GM21825 (cell line): ENCODE data around the gene B3GNT4.
"Not testable (repeated sequence)": the region's sequence is repeated elsewhere in the genome, so short reads cannot be mapped to it uniquely, and the experiment has no call there.

ENCODE experiments used
- ATAC-seq: cut with Tn5 transposase; IDR thresholded peaks from one replicate; pipeline ENCODE4 v1.9.1; 2021; ENCODE audit warnings: mild to moderate bottlenecking, moderate library complexity; ENCODE audit not compliant: unreplicated experiment

The B3GNT4 gene

DNA sequence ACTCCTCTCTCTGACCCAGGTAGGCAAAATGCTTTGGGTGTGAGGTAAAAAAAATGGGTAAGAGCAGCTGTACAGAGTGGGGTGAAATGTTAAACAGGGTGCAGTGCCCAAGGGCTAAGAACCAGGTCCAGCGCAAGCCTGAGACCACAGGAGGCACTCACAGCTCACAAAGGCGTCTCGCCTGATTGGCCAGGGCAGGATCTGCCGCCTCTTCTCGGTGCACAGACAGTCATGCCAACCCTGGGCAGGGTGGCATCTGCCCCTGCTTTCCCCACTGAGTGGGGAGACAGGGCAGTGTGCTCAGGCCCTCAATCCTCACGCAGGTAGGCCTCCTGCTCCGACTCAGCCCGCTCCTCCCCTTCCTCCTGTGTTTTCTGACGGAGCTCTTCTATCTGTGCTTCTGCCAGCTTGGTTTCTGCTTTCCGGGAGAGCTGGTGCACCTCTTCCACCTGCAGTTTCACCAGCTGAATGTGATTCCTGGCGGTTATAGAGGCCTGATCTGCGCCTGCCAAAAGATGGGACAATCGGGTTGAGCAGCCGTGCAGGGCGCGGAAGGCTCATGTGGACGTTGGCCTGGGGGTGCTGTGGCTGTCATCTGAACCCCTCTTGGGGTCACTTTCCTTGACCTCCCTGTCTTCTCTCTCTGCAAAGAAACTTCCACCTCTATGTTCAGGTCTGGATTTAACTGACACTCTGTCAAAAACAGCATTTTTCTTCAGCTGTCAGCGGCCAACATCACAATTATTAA, 4.7 kb downstream of the B3GNT4 start:
- ATAC-seq, result no peak

- ATAC-seq, result no peak
Observed at GRCh38 chr12:122215771-122216170, 12.3 kb downstream of the B3GNT4 start.

GRCh38 chr12:122216445-122216844, 12.9 kb downstream of the B3GNT4 start:
- ATAC-seq, result no peak

GRCh38 chr12:122225683-122226365, 22.3 kb downstream of the B3GNT4 start, which contains the start of gene DIABLO:
Gene DIABLO, minus strand, starts transcription at chr12:122226052. Its CDS starts 38 bp downstream, at chr12:122226014.
- ATAC-seq, result peak; percentile 92

- ATAC-seq, result no peak
Observed at GRCh38 chr12:122226366-122227125, 23.0 kb downstream of the B3GNT4 start.

- ATAC-seq, result no peak
Observed at GRCh38 chr12:122227341-122227740, 23.8 kb downstream of the B3GNT4 start.

DNA sequence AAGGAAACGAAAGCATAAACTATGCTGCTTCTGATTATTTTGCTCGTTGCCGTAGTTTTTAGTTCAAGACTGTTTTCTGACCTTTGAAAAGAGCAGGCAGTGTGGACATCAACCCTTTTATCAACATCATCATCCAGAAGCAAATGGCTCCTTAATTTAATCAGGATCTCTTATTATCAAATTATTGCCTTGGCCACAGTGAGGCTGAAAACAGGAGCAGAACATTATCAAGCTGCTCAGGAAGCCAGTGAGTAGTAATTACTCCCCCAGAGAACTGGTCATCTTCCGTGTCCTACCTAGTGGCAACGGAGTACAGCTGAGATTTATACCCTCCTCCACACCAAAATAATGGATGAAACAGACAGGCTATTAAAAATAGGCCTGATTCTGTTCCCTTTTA, 24.6 kb downstream of the B3GNT4 start:
- ATAC-seq, result no peak

DNA sequence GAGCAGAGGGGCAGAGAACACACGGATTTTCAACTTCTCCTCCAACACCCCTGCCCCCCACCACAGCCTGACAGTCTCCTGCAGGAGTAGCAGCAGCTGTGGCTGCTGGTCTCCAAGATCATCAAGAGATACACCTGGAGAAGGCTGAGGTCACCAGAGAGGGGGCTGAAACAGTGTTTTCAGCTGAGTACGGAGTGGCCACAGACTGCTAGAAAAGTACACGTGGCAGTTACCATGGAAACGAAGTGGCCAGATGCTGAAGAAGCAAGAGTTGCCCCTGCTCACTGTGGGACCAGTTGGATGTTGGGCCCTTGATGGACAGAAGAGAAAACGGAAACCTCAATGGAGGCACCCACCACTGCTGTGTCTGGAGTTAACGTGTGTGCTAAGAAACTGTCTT, 27.3 kb downstream of the B3GNT4 start:
- no peak for ATAC-seq

DNA sequence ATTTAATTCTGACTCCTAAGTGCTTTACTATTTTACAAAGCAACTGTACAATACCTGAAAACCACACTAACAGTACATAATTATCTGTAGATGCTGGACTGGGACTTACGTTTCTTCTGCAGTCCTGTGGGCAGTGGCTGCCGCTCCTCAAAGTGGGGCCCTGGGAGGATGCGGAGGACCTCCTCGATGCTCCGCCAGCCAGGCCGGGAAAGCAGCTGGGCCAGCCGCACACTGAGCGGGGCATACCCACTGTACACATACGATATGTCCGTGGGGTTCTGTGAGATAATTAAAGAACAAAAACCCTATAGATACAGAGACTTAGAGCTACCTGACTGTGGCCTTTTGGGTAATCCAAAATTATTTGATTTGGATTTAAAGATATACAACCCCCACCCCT, 29.2 kb downstream of the B3GNT4 start:
- ATAC-seq, result no peak

DNA sequence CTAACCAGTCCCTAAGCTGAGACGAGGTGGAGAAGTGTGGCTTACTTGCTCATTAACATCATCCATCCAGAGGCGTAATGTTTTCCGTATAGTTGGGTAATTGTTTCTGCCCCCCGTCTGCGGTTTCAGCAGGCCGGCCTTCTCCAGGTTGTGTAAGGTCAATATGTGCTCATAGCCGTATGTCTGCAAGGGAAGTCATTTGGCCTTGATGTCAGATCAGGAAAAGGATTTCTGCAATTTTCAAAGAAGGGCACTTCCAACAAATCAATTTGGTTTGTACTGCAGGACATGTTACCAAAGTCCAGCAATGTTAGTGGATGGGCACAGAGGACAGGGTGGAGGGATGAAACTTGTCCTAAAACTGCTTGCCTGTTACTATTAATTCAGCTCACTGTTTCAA, 32.2 kb downstream of the B3GNT4 start:
- no peak for ATAC-seq

- ATAC-seq, result no peak
Observed at GRCh38 chr12:122238861-122239260, 35.4 kb downstream of the B3GNT4 start.

GRCh38 chr12:122243965-122244364, 40.5 kb downstream of the B3GNT4 start:
- no peak for ATAC-seq

- ATAC-seq, result no peak
Observed at GRCh38 chr12:122244565-122245371, 41.3 kb downstream of the B3GNT4 start.

GRCh38 chr12:122245553-122245952, 42.0 kb downstream of the B3GNT4 start:
- no peak for ATAC-seq

- no peak for ATAC-seq
Observed at GRCh38 chr12:122250047-122250446, 46.5 kb downstream of the B3GNT4 start.

- ATAC-seq, result no peak
Observed at GRCh38 chr12:122250536-122250935, 47.0 kb downstream of the B3GNT4 start.

GRCh38 chr12:122258462-122258861, 55.0 kb downstream of the B3GNT4 start:
- not testable (repeated sequence) for ATAC-seq
